NCI-H2107 (cell line): Measurements from ENCODE around the gene PAPOLB.

Experiments used
- DNase-seq: peaks from one replicate; lab custom pipeline; 2025; lab: John Stamatoyannopoulos, UW

Gene PAPOLB

DNA sequence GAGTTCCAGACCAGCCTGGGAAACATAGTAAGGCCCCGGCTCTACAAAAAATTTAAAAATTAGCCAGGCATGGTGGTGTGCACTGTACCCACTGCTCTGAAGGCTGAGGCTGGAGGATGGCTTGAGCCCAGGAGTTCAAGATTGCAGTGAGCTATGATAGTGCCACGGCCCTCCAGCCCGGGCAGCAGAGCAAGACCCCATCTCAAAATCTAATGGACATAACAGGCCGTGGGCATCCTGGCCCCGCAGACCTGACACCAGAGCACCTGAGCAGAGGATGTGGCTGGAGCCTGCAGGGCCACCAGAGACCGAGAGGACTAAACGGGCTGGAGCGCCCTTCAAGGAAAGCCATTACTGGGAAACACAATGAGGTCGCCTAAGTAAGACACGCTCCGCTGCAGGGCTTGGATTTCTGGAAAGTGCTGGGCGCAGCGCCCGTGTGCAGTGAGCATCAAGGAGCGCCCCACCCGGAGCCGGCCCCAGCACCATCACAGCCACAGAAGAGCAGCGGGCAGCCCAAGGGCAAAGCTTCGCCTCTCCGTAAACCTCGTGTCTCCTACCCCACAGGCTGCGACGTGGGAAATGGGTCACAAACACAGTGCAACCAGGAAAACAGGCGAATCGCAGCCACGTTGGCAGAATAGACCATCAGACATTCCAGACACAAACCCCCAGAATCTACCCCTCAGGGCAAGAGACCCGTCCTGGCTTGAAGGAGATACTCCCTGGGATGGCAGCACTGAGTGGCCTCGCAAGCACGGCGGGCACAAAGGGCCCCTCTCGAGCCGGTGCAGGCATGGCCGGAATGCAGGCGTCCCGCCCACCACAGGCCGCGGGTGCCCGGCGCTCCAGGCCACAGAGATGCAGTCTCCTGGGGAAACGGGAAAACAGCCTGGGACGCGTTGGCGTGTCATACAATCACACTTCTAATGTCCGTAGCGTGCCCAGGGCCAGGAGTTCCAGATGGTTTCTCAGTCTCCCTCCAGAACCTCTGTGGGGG is 16.8 kb upstream of the PAPOLB start:
- no peak for DNase-seq

DNA sequence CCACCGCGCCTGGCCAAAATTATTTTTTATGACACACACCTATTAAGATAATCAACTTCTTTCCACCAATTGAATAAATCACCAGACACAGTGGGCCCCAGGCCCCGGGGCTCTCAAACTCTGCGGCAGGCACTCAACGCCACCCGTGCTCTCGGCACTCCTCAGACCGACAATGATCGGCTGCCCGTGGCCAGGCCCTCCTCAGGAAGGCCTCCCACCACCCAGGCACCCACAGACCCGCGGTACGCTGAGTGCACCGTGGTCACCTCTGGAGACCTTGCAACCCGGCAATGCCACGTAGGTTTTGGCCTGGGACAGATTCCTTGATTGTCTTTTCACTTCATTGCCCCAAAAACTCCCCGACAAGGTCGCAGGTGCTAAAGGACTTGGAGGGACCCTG is 14.8 kb upstream of the PAPOLB start:
- DNase-seq = no peak

DNA sequence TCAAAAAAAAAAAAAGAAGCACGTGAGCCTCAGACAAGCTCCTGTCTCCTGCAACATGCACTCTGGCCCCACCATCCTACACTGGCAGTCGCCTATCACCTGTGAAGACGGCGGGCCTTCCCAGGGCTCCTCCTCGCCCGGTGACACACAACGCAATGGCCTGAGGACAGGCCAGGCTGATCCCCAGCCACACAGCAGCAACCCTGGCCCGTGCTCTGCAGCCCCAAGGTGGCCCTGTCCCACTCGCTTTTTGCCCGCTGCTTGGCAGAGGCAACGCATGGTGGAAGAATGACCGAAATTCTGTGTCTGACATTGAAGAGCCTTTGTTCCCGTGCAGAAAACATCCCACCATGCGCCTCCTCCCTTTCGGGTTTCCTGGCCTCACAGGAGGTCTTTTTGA is 13.6 kb upstream of the PAPOLB start:
- DNase-seq = no peak

DNA sequence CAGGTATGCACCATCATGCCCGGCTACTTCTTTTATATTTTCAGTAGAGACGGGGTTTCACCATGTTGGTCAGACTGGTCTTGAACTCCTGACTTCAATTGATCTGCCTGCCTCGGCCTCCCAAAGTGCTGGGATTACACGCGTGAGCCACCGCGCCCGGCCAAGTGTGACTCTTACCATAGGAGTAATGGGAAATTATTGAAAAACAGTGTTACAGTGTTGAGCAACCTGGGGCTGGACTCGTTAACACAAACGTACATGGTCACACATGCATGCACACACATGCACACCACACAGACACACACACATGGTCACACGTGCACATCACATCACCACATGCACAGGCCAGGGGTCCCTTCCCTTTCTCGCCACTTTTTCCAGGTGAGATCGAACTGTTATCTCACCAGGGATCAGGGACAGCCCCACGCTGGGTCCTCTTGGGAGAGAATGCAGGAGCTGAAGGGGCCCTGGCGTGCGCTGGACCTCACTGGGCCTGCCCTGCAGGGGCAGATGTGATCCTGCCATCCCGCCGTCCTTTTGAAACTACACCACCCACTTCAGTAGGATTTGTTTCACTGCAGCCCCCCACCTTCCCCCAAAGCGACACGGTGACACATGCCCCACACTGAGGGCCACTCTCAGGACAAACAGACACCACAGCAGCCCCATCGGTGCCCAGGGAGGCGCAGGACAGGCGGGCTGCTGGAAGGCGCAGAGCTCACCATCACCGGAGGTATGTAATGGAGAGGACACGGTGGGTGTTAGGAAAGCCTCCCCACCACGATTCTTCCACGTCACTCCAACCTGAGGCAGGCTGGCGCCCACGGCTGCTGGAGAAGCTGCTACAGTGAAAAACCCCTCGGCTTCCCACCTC is 11.5 kb upstream of the PAPOLB start:
- DNase-seq = no peak

DNA sequence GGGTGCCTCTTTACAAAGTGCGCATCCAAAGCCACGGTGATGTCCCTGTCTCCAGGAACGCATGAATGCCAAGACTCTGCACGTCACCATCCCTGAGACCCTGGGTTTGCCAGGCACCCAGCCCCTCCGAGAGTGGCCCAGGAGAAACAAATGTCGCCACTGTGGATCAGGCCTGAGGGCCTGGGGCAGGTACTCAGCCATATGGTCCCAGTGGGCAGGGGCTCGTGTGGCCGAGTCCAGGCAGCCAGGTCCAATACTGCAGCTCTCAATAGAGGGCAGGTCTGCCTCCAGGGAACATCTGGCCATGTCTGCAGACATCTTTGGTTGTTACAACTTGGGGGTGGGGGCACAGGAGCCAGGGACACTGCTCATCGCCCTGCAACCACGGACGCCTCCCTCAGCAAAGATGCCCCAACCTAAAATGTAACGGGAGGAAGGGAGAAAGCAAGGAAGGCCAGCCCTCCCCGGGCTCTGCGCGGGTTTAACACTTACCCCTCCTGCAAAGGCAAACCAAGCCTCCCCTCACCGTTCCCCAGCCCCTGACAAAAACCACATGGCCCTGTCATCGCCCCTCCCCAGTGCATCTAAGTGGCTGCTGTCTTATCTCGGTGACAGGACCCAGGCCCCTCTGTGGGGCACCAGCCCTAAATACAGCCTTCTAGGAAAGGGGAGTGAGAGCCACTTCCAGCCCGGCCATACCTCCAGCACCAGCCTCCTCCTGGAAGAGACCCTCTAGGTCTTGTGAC is 10.3 kb upstream of the PAPOLB start:
- no peak for DNase-seq

DNA sequence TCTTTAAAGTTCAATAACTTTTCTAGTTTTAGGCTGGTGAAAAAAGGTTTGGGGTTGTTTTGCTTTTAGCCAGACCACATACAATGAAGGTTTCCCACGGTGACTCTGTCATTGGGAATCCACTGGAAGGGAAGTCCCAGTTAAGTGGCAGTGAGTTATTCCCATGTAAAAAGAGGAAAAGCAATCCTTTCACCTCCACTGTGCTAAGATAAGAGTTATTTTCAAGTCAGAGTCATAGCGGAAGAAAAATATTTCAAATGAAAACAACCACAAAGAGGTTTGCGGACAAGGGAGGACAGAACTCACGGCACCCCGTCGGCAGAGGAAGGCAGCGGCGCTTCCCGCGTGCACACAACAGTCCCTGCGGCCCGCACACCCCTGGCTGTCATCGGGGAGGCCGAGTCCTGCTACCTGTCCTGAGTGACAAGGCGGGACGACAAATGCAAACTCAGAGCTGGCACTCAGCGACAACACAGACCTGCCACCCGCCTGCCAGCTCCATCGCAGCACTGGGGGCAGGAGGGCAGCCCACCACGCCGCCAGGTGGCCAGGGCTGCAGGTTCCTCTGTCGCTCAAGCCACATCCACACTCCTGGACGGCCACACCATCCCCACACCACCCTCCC is 9.3 kb upstream of the PAPOLB start:
- DNase-seq = no peak

DNA sequence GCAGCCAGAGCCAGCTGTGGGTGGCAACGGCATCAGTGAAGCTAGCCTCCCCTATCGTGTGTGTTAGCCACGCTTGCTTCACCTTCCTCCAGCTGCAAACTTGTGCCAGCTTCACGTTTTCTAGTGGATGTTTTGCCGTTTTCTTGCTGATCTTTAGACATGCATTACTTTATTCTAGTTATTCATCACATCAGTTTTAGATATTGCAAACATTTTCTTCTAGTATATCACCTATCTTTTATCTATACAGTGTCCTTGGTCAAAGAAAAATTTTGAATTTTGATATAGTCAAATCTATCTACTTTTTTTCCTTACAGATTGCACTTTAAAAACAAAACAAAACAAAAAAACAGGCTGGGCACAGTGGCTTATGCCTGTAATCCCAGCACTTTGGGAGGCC is 6.7 kb upstream of the PAPOLB start:
- no peak for DNase-seq

DNA sequence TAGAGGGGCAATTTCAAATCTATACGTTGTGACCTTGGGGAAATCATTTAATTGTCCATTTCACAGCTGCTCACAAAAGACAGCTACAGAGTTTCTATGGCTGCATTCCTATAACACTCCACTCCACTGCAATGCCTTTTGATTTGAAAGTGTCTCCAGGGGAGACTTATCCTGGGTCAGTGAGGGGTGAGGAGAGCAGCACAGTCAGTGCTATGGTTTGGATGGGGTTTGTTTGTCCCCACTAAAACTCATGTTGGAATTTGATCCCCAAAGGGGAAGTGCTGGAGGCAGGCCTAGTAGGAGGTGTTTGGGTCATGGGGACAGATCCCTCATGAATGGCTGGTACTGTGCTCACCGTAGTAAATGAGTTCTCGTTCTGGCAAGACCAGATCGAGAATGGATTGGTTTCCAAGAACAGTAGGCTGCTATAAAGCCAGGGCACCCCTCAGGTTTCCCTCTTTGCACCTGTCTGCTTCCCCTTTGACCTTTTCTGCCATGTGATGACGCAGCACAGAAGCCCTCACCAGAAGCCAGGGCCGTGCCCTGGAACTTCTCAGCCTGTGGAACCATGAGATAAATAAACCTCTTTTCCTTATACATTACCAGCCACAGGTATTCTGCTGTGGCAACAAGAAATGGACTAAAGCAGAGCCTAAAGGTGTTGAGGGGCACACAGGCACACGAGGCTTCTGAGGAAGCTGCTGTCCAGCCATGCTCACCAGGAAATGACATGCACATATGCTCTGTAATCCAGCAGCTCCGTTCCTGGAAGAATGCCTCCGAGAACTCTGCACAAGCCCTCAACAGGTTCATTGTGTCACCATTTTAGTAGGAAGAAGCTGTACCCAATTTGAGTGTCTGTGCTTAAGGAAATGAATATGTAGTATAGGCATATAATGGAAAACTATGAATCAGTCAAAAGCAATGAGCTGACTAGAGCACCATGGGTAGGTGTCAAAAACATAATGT is 5.0 kb upstream of the PAPOLB start:
- no peak for DNase-seq

DNA sequence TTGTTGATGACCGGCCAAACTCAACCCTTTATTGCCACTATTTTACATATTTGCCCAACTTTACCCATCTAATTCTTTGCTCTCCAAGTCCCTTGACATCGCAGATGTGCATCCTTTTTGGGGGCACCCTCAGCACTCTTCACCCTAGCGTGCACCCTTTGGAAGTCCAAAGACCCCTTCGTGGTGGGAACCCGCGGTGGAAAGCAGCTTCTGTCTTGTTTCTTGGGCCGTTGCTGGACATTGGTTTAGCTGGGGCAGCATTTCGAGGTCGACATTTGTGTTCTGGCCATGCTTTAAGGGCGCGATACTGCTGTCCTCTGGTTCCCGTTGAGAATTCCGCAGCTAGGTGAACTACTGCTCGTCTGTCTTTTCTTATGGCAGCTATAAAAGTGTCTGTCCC is 326 bp upstream of the PAPOLB start:
- DNase-seq = no peak

DNA sequence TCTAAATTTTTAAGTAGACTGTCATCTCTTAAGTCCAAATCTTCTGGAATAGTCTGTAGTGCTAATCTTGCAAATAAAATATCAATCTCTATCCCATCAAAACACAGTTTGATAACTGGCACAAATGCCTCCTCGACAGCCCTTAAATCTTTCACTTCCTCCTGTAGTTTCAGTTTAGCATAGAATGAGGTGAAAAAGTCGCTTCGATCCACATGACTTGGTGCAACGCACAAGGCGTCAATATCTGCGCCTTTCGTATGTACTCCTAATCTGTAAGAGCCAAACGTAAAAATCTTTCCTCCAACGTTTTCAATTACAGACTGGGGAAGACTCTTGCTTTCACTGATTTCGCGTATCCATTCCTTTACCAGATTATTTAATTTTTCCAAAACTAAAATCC is 603 bp downstream of the PAPOLB start:
- DNase-seq = no peak

DNA sequence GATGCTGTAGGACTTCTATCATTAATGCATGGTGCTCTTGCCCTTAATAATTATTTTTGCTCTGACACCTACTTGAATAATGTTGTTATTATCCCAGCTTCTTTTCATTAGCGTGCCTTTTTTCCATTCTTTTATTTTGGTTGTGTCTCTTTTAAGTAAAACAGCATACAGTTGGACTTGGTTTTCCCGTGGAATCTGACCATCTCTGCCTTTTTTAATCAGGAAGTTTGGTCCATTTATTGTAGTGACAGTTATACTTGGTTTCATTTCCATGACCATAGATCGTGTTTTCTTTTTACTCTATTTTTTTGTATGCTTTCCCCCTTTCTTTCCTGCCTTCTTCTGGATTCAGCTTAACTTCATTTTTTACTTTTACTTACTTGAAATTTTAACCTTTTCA is 4.6 kb downstream of the PAPOLB start:
- DNase-seq = no peak

DNA sequence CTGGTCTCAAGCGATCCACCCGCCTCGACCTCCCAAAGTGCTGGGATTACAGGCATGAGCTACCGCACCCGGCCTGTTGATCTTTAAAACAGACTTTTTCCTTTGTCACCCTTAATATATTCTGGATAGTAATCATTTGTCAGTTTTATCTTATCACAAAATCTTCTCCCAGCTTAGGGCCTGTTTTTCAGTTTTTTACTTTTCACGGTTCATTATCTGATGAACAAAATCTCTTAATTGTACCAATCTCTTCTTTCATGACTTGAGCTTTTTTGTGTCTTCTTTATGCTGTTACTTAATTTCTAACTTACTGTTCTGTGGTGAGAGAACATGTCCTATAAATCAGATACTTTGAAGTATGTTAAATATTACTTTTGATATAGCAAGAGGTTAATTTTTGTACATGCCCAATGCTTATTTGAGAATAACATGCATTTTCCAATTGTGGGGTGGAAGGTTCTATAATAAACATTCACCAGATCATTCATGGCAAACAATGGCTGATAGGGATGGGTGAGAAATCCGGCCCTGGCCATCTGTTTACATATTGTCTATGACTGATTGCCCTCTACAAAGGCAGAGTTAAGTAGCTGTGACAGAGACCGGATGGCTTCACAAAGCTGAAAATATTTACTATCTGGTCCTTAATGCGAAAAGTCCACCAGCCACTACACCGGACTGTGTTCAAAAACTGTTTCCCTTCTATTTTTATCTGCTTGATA is 5.3 kb downstream of the PAPOLB start:
- no peak for DNase-seq

DNA sequence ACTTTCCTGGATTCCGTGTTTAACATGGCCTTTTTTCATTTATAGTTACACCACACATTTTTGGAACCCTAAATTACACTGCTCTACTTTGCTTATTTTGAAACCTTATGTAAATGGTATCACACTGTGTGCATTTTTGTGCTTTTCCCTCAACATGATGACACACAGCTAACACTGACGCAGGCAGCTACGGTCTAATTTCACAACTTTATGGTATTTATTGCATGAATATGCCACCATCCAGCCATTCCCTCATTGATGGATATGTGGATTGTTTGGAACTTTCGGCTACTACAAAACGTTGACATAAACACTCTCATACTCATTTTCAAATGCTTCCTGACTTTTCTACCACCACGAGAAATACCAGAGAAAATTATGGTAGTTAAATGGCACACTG is 6.9 kb downstream of the PAPOLB start:
- no peak for DNase-seq

DNA sequence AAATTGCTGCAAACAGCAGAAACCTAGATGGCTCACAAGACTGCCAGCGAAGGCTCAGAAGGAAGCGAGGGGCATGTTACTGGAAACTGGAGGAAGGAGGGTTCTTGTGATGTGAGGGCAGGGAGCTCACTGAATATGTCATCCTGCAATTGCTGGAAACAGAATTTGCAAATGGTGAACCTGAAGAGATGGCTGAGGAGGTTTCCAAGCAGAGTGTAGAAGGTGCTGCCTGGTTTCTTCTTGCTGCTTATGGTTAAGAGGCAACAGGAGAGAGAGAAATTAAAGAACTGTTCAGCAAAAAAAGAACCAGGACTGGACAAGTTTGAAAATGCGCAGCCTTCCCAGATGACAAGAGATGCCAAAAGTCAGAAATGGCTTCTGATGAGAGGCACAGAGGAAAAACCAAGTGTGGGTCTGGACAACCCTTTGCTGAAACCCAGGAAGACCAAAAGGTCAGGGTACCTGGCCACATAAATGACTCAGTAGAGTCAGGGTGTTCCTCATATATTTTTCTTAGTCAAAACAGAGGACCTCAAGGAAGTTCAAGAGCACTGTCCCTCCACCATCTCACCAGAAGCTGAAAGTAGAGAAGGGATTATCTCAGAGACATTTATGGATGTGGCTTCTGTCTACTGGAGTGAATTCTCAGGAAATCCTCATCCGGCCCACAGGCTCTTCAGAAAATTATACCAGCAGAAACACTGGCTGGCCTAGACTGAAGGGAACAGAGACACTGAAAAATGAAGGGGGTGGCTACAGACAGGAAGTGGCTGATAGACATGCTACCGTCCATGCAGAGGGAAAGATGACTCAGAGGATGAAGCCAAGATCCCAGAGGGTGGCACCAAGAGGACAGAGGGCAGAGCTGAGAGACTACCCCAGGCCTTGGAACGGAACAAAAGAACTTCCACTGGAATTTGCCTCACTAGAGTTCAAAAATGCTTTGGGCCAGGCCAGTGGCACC is 10.1 kb downstream of the PAPOLB start:
- no peak for DNase-seq

DNA sequence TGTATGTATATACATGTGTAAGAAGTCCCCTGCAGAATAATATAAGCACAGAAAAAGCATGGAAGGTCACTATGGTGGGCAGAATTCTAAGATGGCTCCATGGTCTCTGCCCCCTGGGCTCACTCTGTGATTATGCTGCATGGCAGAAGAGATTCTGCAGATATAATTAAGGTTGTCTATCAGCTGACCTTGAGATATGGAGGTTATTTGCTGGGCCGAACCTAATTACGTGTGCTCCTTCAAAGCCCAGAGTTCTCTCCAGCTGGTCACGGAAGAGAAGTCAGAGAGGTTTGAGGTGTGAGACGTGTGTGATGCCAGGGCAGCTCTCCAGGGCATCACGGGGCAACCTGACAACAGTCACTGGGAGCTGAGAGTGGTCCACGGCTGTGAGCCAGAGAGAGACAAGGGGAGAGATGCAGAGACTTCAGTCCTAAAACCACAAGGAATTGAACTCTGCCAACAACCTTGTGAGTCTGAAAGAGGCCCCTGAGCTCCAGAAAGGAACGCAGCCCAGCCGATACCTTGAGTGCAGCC is 11.5 kb downstream of the PAPOLB start:
- DNase-seq = no peak

DNA sequence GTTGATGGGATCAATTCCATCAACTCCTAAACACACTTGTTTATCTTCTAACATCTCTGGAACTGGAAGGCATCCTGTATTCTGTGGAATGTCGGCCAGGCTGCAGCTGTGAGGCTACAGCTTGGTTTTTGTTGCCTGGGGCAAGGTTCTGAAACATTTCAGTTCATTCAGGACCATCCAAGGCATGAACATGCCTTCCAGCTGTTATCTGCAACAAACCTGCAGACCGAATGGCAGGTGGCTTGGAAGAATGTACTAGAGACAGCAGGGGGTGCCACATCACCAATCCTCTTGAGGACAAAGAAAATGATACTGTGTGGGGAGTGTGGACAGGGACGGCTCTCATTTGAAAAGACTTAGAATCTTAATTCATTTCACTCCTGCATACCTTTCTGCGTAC is 12.4 kb downstream of the PAPOLB start:
- no peak for DNase-seq

DNA sequence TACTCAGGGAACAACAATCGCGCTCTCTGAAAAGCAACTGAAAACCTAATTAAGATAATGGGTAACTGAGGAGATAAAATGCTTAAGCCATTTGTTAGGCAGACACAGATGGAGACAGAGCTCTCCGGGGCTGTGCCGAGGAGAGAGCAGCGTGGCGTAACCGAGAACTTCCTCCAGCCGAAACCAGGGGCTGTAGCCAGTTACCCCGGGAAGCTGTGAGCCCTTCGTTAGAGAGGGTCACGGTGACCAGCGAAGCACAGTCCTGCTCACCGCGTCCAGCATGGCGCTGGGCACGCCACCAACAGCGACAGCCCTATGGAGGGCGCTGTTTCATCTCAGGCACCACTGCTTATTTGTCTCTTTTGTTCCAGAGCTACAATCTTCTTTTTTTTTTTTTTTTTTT is 16.1 kb downstream of the PAPOLB start:
- no peak for DNase-seq

DNA sequence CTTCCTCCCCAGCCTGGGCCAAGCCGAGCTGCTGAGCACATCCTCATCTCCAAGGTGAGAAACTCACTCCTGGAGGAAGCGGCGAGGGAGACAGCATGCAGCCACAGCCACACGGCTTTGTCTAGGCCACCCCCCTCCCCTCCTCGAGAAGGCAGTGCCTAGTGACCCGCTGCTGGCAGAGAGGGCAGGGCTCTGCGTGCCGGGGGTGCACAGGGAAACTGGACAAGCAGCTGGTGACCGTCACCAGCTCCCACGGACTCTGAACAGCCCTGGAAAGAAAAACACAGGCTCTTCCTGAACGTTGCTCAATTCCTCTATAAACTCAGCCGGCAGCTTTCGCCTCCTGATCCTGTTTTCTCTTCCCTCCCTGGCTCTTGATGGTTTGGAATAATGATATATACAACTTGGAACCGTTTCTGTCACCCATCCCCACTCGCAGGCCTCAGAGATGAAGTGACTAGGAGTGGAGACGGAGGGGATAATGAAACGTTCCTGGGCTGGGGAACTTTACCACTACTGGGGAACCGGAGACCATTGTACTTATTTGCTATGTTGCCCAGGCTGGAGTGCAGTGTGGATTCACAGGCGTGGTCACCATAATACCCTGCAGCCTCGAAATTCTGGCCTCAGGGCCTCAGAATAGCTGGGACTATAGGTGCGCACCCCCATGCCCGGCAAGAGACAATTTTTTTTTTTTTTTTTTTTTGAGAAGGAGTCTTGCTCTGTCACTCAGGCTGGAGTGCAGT is 19.3 kb downstream of the PAPOLB start:
- DNase-seq = no peak
